GM19467 (cell line): ENCODE results near the gene UBASH3B.
"Not testable (repeated sequence)": the region's sequence is repeated elsewhere in the genome, so short reads cannot be mapped to it uniquely, and the experiment has no call there.

Experiments used
- ATAC-seq: cut with Tn5 transposase; IDR thresholded peaks from one replicate; pipeline ENCODE4 v1.9.1; 2021; ENCODE audit warnings: mild to moderate bottlenecking, moderate library complexity; ENCODE audit not compliant: unreplicated experiment

The UBASH3B gene

GRCh38 chr11:122728561-122728960, 73.0 kb downstream of the UBASH3B start:
- no peak for ATAC-seq

GRCh38 chr11:122729139-122729538, 73.6 kb downstream of the UBASH3B start:
- no peak for ATAC-seq

- ATAC-seq: not testable (repeated sequence)
Observed at GRCh38 chr11:122730694-122731093, 75.2 kb downstream of the UBASH3B start.

DNA sequence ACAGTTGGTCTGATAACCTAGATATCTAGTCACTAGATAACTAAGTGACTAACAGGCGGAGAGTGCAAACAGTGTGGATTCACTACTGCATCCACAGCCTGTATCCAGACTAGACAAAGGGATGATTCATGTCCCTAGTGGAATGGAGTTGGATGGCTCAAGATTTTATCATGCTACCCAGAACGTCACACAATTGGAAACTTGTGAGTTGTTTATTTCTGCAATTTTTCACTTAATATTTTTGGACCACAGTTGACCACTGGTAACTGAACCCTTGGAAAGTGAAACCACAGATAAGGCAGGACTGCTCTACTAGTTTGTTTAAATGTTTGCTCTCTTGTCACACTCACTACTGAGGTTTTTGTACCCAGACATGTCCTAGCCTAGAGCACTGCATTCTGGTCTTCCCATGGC, 76.0 kb downstream of the UBASH3B start:
- ATAC-seq: no peak

GRCh38 chr11:122732342-122733315, 77.1 kb downstream of the UBASH3B start:
- ATAC-seq: no peak

- no peak for ATAC-seq
Observed at GRCh38 chr11:122733318-122733717, 77.8 kb downstream of the UBASH3B start.

DNA sequence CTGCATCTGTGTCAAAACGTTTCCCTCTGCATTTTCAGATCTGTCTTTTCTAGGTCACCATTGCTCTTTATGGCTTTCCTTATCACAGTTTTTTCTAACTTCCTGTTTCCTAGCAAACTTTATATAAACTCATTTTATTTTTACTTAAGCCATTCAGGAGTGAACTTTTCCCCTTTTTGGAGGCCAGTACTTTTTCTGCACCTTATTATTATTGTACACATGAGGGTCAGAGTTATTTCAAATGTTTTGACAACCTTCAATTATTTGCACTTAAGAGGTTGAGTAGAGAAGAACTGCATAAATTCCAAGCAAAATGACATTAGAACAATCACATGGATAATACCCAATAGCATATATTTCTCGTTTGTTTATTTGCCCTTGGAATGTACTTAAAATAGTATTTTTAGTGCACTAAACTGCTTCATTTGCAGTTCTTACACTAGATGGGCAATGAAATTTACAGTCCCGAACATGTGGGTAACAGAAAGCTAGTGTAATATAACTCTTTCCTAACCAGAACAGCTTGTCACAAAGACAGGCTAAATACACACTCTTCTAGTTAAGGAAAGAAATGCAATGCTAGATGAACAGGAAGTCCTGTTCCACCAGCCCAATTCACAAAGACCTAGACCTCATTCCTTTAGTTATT, 79.5 kb downstream of the UBASH3B start:
- no peak for ATAC-seq

DNA sequence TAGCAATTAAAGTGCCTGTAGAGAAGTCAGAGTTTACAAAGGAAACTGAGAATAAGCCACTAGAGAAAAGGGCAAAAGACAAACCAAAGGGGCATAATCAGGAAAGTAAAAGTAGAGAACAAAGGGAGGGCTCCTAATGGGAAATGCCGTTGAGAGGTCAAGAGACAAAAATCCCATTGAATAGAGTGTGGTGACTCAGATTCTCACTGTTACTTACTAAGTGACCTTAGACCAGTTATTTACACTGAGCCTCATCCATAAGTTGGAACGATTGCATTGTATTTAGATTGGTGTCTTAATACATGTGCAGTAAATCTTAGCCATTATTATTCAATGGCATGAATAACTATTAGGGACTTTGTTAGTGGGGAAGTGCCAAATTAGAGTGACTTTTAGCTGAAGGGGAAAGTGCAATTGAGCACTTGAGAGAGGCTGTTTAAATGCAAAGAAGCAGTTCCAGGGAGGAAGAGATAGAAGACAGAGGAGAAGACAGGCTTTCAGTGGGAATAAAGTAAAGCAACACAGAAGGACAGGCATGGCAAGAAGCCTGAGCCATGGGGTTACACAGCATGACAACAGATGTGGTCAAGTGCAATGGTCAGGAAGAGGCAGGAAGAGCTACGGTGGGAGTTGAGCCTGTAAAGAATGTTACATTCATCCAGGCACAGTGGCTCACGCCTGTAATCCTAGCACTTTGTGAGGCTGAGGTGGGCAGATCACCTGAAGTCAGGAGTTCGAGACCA, 82.6 kb downstream of the UBASH3B start:
- no peak for ATAC-seq

DNA sequence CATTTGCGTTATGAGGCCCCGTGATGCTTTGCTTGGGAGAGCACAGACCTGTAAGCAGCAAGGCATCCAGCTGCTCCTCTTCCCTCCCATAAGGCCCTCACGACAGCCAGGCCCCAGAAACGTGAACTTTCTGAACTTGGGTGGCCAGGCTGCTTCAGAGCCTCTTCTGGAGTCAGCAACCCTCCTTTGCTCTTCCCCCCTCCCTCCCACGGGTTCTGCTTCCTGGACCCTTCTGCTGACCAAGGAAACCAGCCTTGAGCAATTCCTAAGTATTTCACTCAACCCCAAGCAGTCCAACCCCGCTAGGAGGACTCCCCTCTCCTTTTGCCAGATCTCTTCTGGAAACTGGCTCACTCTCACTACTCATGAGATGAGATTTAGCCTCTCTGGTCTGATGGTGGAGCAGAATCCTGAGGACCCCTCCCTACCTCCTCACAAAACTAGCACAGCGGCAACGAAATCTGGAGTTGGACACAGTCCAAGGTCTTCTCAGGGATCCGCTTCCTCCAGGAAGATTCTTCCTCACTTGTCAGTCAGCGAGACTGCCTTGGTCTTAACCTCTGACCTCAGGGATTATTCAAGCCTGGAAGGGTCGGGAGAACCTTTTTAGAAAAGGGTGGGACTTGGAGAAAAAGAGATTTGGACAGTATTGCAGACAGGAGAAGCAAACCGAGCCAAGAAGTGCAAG, 86.2 kb downstream of the UBASH3B start:
- ATAC-seq: no peak

GRCh38 chr11:122742301-122743018, 86.9 kb downstream of the UBASH3B start:
- ATAC-seq: no peak

DNA sequence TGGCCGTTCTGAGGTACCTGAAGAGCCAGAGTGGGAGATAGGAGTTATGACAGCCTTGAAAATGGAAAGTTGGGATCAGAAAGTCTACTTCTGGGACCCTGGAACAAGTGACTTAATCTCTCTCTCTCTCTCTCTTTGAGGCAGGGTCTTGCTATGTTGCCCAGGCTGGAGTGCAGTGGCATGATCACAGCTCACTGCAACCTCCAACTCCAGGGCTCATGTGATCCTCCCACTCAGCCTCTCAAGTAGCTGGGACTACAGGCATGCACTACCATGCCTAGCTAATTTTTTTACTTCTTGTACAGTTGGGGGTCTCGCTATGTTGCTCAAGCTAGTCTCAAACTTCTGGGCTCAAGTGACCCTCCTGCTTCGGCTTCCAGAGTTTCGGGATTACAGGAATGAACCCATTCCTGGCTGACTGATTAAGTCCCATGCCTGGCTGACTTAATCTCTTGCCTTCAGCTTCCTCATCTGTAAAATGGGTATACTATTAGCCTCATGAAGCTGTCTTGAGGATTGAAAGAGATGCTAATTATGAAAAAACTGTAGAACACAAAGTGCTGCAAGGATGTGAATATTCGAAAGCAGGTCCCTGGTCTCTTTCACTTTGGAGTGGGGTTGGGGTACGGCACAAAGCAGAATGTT, 87.7 kb downstream of the UBASH3B start:
- ATAC-seq: no peak

- peak; percentile 42 for ATAC-seq
Observed at GRCh38 chr11:122743949-122744348, 88.4 kb downstream of the UBASH3B start.

- no peak for ATAC-seq
Observed at GRCh38 chr11:122744357-122744756, 88.8 kb downstream of the UBASH3B start.

DNA sequence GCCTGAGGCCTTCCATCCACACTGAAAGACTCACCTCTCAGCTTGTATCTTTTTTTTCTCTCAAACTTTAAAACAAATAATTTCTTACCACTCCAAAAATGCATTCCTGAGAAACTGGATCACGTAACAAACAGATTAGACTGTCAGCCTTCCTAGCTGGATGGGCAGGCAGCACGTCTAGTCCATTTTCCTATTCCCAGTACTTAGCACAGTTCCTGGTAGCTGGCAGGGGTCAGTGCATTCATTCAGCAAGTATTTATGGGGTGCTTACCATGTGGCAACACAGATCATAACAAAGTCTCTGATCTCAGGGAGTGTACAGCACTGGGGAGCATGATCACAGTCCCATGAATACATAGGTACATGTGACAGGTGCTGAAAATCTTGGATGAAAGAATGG, 89.6 kb downstream of the UBASH3B start:
- ATAC-seq: no peak

DNA sequence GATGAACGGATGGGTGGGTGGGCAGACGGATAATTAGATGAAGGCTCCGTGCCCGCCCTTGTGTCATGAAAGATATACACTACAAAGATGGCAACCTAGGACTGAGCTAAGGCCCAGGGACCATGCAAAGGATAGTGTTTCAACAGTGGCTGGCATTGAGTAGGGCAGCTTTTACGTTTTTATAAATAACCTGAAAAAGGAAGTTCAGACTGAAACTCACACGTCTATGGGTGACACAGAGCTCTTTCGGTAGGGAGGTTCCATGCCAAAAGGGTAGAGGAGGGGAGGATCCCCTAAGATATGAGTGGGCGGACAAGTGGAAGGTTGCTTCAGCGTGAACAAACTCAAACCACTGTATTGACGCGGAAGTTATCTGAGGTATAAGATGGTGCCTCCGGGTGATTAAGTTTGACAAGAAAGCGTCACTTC, 90.5 kb downstream of the UBASH3B start:
- peak; percentile 65 for ATAC-seq

GRCh38 chr11:122746611-122747244, 91.2 kb downstream of the UBASH3B start:
- no peak for ATAC-seq

- ATAC-seq: no peak
Observed at GRCh38 chr11:122747351-122747781, 91.8 kb downstream of the UBASH3B start.

- peak; percentile 73 for ATAC-seq
Observed at GRCh38 chr11:122749005-122749687, 93.6 kb downstream of the UBASH3B start.
